Inferior parietal cortex (tissue), 1 donor: ENCODE results near the gene SUPT6H.
"Not testable (repeated sequence)": the region's sequence is repeated elsewhere in the genome, so short reads cannot be mapped to it uniquely, and the experiment has no call there.

ENCODE experiments used
- DNase-seq: peaks from one replicate; pipeline ENCODE4 v3.0.0-alpha.2; 2016; ENCODE audit errors: extremely low spot score

Gene SUPT6H

DNA sequence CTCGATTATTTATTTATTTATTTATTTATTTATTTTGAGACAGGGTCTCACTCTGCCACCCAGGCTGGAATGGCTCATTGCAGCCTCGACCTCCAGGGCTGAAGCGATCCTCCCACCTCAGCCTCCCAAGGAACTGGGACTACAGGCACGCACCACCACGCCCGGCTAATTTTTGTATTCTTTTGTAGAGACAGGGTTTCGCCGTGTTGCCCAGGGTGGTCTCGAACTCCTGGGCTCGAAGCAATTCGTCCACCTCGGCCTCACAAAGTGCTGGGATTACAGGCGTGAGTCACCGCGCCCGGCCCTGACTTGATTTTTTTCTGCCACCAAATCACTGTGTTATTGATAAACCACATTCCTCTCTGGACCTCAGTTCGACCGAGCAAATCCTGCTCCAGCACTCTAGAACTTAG is 57.0 kb downstream of the SUPT6H start:
- DNase-seq = no peak

DNA sequence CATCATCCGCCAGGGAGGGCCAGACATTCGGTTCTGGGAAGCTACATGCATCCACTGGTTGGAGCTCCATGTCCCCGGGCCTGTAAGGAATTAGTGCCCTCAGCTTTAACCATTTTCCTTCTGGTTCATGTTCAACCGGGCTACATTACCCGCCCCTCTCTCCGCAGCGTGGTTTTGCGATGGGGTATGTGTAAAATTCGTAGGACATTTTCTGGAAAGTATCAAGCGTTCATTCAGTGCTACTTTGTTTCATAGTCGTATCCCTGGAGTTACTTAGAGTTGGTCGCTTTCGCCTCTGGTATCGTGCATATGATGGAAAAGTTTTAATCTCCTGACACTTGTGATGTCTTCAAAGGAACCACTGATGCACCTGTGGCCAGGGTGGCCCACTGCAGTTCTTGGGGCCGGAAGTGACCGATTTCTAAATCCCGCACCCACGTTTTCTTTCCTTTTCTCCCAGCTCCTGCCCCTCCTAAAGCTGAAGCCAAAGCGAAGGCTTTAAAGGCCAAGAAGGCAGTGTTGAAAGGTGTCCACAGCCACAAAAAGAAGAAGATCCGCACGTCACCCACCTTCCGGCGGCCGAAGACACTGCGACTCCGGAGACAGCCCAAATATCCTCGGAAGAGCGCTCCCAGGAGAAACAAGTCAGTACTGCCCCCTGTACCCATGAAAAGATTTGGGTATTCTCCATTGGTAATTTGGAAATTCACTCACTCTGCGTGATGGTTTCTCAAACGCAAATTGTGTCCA is 58.4 kb downstream of the SUPT6H start:
- DNase-seq = no peak

DNA sequence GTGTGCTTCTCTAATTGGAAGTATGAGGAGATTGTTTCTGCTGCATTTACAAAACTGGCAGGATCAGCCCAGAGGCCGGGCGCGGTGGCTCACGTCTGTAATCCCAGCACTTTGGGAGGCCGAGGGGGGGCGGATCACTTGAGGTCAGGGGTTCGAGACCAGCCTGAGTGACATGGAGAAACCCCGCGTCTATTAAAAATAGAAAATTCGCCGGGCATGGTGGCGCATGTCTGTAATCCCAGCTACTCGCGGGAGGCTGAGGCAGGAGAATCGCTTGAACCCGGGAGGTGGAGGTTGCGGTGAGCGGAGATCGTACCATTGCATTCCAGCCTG is 59.0 kb downstream of the SUPT6H start:
- not testable (repeated sequence) for DNase-seq

DNA sequence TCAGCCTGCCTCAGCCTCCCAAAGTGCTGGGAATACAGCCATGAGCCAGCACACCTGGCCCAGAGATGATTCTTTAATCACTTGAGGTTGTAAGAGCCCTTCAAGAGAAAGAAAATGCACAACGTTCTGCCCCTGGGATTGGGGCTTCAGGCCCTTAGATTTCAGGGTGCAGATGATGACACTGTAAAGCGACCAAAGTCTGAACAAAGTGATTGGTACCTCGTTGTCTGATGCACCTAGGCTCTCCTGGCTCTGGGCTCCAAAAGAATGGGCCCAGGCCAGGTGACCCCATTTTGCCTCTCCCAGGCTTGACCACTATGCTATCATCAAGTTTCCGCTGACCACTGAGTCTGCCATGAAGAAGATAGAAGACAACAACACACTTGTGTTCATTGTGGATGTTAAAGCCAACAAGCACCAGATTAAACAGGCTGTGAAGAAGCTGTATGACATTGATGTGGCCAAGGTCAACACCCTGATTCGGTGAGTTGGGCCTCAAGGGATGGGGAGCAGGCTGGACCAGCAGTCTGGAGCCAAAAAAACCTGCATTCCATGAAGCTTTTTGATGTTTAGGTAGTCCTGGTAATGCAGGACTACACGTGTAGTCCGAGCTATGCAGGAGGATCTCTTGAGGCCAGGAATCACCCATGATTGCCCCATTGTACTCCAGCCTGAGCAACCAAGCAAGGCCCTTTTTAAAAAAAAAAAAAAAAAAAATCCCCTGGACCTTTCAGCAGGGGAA is 60.6 kb downstream of the SUPT6H start:
- no peak for DNase-seq

DNA sequence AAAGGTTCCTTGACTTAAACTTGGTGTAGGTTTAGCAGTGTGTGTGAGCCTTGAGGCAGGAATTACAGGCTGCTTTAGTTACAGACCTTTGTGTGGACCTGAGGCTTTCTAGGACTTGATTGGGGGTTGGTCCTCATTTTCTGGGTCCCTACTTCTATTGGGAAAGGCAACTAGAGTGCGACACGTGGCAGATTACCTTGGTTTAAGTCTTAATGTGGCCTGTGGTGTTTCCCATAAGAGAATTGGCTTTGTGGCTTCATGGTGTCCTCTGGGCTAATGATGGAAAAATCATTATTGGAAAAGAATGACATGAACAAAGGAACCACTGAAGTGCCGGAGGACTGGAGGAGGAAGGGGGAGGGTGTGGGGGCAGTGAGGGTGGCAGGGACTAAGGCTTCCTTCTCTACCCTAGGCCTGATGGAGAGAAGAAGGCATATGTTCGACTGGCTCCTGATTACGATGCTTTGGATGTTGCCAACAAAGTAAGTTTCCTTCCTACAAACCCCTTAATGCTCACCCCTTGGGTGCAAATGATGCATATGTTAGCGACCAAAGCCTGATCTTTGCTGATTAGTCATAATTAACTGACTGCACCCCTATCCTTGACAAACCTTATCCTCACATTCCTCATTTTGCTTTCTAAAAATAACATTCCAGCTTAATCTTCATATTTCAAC is 61.3 kb downstream of the SUPT6H start:
- DNase-seq = no peak

DNA sequence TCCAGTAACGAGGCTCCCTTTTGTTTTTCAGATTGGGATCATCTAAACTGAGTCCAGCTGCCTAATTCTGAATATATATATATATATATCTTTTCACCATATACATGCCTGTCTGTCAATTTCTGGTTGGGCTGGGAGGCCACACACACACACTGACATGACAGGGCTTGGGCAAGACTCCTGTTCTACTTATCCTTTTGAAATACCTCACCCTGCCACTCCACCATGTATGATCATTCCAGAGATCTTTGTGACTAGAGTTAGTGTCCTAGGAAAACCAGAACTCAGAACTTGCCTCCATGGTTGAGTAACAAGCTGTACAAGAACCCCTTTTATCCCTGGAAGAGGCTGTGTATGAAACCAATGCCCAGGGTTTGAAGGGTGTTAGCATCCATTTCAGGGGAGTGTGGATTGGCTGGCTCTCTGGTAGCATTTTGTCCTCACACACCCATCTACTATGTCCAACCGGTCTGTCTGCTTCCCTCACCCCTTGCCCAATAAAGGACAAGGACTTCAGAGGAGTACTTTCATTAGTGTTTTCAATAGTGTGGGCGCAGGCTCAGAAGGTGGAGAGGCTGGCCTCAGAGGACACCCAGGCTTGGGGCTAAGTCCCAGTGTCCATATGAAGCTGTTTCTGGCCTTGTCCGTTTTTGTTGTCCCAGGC is 62.0 kb downstream of the SUPT6H start:
- DNase-seq = not testable (repeated sequence)

DNA sequence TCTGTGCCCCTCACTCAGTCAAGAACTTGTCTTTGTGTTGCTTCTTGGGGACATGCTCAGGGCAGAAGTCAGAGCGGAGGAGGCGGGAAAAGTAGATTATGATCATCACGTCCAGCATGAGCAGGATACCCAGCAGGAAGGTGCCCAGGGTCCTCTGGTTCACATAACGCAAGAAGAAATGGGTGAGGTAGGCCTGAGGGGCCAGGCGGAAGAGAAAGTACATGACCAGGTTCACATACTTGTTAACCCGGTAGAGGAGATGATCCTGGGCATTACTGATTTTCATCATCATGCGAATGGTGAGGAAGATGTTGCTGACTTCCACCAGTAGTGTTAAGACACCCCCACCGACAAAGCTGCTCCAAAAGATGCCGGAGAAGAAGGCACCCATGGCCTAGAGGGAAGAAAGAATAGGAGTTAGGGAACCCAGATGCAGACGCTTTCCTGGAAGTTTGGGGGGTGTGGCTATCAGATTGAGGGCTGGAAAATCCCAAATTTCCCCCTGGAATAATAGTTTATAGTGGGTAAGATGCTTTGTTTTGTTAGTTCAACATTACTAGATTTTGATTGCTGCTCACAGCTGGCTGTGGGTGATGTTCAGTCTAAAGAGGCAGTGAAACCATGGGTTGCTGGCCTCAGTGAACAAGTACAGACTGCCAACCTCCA is 62.6 kb downstream of the SUPT6H start:
- DNase-seq = no peak

DNA sequence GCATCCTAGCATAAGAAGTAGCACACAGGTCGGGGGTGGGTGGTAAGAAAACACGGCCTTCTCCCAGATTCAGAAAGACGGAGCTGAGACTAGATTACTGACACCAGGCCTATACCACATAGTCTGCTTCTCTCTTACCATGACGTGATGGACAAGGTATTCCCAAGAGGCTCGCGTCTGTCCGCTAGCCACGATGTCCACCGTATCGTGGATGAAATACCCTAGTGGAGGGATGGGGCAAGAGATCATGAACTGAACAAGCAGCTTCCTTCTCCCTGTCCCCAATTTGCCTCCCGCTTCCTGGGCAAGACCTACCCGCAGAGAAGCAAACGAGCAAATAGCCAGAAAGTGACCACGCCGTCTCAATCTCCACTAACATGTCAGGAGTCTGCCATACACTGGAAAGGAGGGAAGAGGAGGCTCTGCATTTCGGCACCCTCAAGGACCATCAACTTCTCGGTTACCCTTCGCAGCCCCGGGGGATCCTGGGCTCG is 63.2 kb downstream of the SUPT6H start:
- peak; percentile 11 for DNase-seq

DNA sequence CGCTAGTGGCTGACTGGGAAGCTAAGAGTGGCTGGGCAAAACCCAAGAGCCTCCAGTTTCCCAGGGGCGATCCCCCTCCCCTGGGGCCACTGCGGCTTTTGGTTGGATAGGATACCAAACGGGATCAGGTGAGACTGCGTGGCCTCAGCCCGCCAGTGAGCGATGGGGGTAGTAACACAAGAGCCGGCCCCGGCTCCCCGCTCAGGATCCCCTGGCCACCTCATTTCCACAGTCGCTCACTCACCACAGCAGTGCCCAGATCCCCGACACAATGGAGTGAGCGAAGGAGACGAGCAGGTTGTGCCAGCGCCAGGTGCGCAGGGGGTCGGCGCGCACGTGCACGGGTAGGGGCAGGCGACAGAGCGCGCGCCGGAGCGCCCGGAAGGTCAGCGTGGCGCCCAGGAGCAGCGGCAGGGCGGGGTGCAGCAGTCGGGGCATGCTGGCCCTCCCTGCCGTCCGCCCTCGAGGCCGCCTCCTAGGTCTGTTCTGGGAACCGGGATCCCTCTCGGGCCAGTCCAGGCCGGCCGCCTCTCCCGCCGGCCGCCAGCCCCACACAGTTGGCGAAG is 63.7 kb downstream of the SUPT6H start:
- DNase-seq = peak; percentile 11

DNA sequence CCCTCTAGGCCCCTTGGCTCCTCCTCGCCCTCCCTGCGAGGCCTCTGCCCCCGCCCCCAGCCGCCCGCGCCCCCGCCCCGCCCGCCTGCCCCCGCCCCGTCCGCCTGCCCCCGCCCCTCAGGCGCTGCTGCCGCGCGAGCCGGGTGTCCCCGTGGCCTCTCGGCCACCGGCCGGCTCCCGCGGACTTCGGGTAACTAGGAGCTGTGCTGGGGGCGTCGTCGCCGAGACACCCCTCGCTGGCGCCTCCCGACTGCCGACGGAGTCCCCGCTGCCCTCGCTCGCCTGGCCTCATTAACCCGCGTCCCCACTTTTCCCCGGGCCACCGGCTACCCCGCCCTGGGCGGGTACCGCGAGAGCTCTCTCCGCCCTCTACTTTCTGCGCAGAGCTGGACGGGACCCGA is 64.2 kb downstream of the SUPT6H start, which contains the start of gene TLCD1:
TSS of gene TLCD1 (minus strand) at position 8 of the 401 bp plus-strand sequence. CDS start 136 bp downstream, outside the sequence.
- DNase-seq = peak; percentile 44

DNA sequence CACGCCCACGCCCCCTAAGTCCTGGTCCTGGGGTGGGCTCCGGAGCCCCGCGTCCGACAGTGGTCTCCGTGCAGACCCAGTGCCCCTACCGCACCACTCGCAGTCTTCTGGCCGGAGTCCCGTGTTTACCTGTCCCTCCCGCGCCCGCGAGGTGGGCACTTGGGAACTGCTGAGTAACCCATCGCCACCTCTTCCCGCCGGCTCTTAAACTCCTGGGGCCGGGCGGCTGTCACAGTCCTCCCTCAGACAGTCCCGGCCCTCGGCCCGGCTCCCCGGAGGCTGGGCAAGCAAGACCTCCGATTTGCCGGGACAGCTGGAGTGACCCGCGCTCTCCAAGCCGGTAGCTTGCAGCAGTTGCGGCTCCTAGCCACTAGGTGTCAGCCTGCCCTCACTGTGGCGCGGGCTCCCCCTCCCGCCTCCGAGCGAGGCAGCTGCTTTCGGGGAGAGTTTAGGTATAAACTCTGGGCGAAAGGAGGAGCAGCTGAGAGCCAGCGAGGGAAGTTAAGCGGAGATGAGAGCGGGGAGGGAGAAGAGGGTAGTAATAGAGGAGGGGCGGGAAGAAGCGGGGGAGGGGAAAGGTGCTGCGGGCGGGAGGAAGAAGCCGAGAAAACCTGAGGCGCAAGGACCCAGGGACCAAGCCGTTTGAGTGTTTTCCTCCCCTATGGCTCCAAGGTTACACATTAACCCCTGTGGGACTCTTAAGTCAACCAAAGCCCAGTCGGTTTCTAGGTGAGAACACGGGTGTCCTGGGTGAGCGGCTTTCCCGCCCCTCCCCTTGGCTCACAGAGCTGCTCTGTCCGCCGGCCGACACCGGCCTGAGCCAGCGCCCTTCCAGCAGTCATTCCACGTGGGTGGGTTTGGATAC is 64.9 kb downstream of the SUPT6H start:
- DNase-seq = peak; percentile 95

DNA sequence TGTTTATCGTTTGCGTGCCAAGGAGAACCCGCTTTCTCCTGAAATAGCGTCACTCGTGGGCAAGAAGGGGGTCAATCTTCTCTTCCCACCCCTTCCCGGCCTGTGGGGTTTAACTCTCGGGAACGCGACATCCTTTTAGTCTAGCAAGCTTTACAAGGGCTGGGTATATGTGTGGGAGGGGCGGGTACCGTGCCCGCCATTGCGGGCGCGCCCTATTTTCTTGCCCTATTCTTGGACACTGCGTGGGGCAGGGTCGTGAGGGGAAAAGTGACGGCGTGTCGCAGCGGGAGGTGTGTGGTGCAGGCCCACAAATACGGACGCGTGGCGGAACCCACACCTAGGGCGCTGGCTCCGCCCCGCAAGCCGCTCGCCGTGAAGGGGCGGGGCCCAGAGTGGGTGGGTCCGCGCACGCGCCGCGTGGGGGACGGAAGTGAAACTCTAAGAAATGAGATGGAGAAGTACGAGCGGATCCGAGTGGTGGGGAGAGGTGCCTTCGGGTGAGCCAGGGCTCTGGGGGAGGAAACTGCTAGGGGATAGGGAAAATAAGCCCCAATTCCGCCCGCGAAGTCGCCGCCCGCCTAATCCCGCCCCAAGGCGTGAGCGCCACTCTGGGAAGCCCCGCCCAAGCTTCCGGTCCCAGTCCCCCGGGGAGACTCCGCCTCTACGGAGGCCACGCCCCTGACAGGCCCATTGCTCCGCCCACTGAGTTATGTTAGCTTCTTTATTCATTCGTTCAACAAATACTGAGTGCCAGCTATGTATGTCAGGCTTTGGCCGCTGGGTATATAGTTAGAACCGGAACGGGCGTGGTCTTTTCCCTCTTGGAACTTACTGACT is 66.6 kb downstream of the SUPT6H start, which contains the start of gene NEK8:
TSS of gene NEK8 (plus strand) at position 425 of the 837 bp plus-strand sequence. CDS start at position 451, 26 bp downstream.
- DNase-seq = peak; percentile 92

DNA sequence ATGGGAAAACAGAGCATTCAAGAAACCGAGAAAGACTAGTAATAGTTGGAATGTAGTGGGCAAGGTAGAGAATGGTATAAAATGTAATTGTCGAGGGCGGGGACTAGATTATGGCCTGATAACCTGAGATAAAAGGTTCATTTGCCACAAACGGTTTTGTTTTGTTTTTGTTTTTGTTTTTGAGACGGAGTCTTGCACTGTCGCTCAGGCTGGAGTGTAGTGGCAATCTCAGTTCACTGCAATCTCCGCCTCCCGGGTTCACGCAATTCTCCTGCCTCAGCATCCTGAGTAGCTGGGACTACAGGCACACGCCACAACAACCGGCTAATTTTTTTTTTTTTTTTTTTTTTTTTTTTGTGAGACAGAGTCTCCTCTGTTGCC is 67.9 kb downstream of the SUPT6H start:
- no peak for DNase-seq

DNA sequence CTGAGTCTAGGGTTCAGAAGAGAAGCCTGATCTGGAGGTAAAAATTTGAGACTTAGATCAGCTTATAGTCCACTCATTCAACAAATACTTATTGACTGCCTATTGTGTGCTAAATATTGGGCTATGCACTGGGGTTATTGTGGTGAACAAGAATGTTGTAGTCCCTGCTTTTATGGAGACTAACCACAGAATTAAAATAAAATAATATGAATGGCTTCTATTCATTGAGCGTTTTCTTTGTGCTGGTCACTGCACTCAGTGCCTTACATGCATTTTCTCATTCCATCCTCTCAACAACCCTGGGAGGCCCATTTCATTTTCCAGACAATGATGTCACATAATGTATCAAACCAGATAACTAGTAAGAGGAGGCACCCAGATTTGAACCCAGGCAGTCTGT is 71.3 kb downstream of the SUPT6H start:
- DNase-seq = no peak

DNA sequence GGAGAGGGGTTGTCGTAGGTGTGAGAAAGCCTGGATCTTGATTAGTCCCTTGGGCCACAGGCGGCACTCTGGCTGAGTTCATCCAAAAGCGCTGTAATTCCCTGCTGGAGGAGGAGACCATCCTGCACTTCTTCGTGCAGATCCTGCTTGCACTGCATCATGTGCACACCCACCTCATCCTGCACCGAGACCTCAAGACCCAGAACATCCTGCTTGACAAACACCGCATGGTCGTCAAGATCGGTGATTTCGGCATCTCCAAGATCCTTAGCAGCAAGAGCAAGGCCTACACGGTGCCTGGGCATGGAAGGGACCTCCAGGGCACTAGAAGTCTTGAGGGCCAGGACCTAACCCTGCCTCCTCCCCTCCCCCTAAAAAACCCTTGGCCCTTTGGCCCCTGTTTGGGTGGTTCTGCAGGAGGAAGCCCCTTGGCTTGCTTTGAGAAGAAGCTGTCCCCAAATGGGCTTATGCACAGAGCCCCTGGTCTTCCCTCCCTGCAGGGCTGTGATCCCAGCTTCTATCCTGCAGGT is 72.8 kb downstream of the SUPT6H start:
- DNase-seq = no peak

DNA sequence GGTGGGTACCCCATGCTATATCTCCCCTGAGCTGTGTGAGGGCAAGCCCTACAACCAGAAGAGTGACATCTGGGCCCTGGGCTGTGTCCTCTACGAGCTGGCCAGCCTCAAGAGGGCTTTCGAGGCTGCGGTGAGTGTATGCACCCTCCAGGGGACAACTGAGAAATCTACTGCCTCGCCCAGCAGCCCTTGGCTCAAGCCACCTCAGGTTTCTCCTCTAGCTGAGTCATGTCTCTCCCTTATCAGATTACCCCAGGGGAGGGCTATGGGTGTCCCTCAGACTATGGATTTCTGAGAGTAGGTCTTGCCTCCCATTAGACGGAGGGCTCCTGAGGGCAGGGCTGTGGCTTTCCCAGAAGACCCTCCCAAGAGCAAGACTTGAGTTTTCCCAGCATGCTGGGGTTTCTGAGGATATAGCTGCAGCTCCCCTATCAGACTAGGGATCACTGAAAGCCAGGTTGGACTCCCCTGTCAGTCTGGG is 73.3 kb downstream of the SUPT6H start:
- DNase-seq = no peak

DNA sequence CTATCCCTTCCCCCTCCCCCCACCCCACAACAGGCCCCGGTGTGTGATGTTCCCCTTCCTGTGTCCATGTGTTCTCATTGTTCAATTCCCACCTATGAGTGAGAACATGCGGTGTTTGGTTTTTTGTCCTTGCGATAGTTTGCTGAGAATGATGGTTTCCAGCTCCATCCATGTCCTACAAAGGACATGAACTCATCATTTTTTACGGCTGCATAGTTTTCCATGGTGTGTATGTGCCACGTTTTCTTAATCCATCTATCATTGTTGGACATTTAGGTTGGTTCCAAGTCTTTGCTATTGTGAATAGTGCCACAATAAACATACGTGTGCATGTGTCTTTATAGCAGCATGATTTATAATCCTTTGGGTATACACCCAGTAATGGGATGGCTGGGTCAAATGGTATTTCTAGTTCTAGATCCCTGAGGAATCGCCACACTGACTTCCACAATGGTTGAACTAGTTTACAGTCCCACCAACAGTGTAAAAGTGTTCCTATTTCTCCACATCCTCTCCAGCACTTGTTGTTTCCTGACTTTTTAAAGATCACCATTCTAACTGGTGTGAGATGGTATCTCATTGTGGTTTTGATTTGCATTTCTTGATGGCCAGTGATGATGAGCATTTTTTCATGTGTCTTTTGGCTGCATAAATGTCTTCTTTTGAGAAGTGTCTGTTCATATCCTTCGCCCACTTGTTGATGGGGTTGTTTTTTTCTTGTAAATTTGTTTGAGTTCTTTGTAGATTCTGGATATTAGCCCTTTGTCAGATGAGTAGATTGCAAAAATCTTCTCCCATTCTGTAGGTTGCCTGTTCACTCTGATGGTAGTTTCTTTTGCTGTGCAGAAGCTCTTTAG is 74.1 kb downstream of the SUPT6H start:
- not testable (repeated sequence) for DNase-seq

DNA sequence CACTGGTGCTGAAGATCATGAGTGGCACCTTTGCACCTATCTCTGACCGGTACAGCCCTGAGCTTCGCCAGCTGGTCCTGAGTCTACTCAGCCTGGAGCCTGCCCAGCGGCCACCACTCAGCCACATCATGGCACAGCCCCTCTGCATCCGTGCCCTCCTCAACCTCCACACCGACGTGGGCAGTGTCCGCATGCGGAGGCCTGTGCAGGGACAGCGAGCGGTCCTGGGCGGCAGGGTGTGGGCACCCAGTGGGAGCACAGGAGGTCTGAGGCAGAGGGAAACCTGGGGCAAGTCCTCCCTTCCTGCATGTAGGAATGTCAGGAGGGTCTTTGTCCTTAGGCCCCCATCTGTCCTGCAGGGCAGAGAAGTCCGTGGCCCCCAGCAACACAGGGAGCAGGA is 75.3 kb downstream of the SUPT6H start:
- no peak for DNase-seq
